Liver (tissue), 3 donors: ENCODE results near the gene ANKRD34C.

Experiments
- GABPA ChIP-seq, 2 donors: IDR thresholded peaks in 1 of 2; conservative IDR thresholded peaks in 1 of 2; 2 replicates each; pipeline ENCODE4 v1.6.1; 2016; ENCODE audit warnings: antibody characterized with exemption in 2 of 2, mild to moderate bottlenecking in 1 of 2, moderate library complexity in 1 of 2
- TAF1 ChIP-seq: conservative IDR thresholded peaks from 2 replicates; pipeline ENCODE4 v1.6.1; 2016; ENCODE audit warnings: antibody characterized with exemption, mild to moderate bottlenecking
- TF ChIP-seq, protein P1 (sequence below): fragments of 150-350 bp; IDR thresholded peaks from 2 replicates; pipeline ENCODE4 v1.5.1; 2017; ENCODE audit warnings: improper control_type of control experiment, low read depth, low read length; ENCODE audit not compliant: missing input control
- TF ChIP-seq, protein P2 (sequence below): IDR thresholded peaks from 2 replicates; pipeline ENCODE4 v1.6.1; 2016; ENCODE audit warnings: antibody characterized with exemption
- donor health status: healthy.
- donor health status: healthy.

DNA sequence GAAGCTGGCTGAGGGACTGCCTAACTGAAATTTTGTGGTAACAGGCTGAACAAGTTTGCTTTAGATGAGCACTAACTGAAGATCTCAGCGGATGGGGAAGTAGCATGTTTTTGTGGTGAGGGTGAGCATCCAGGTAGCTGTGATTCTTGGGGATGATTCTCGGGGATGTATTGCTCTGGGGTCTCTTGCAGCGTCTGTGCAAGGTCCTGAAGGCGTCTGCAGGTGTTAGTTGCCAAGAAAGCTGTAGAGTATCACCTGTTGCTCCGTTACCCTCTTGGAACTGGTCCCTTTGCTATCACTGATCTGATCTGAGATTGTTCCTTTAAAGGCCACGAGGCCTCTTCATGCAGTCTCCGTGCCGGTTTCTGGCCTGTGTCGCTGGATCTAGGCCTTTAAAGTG, 34.3 kb downstream of the ANKRD34C start:
- TF ChIP-seq, protein P1, sequence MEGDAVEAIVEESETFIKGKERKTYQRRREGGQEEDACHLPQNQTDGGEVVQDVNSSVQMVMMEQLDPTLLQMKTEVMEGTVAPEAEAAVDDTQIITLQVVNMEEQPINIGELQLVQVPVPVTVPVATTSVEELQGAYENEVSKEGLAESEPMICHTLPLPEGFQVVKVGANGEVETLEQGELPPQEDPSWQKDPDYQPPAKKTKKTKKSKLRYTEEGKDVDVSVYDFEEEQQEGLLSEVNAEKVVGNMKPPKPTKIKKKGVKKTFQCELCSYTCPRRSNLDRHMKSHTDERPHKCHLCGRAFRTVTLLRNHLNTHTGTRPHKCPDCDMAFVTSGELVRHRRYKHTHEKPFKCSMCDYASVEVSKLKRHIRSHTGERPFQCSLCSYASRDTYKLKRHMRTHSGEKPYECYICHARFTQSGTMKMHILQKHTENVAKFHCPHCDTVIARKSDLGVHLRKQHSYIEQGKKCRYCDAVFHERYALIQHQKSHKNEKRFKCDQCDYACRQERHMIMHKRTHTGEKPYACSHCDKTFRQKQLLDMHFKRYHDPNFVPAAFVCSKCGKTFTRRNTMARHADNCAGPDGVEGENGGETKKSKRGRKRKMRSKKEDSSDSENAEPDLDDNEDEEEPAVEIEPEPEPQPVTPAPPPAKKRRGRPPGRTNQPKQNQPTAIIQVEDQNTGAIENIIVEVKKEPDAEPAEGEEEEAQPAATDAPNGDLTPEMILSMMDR, result no peak
- TF ChIP-seq TAF1 (no peak), GABPA (IDR thresholded peaks at IDR 0.05 in 1 of 2, conservative IDR thresholded peaks at IDR 0.05 in 1 of 2) (no peak)
- TF ChIP-seq, protein P2, sequence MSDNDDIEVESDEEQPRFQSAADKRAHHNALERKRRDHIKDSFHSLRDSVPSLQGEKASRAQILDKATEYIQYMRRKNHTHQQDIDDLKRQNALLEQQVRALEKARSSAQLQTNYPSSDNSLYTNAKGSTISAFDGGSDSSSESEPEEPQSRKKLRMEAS, result no peak
